Measurements from ENCODE around the gene KCNIP1.

The KCNIP1 gene

GRCh38 chr5:170508660-170509347 is 5.0 kb downstream of the KCNIP1 start:
- DNase-seq (ENCODE audit: low read depth, low spot score), result no peak

- no peak for DNase-seq (ENCODE audit: low read depth, low spot score)
Measured at GRCh38 chr5:170509348-170509660, 5.5 kb downstream of the KCNIP1 start.

- no peak for DNase-seq (ENCODE audit: low read depth, low spot score)
Measured at GRCh38 chr5:170510126-170510525, 6.3 kb downstream of the KCNIP1 start.

- no peak for DNase-seq (ENCODE audit: low read depth, low spot score)
Measured at GRCh38 chr5:170510559-170510958, 6.7 kb downstream of the KCNIP1 start.

GRCh38 chr5:170511551-170512258 is 7.9 kb downstream of the KCNIP1 start:
- DNase-seq (ENCODE audit: low read depth, low spot score), result no peak

GRCh38 chr5:170513856-170514525 is 10.2 kb downstream of the KCNIP1 start:
- DNase-seq (ENCODE audit: low read depth, low spot score), result no peak

- DNase-seq (ENCODE audit: low read depth, low spot score), result no peak
Measured at GRCh38 chr5:170517411-170517810, 13.6 kb downstream of the KCNIP1 start.

- DNase-seq (ENCODE audit: low read depth, low spot score), result no peak
Measured at GRCh38 chr5:170518277-170518676, 14.5 kb downstream of the KCNIP1 start.

GRCh38 chr5:170519549-170519948 is 15.7 kb downstream of the KCNIP1 start:
- DNase-seq (ENCODE audit: low read depth, low spot score), result no peak

GRCh38 chr5:170520372-170520771 is 16.6 kb downstream of the KCNIP1 start:
- no peak for DNase-seq (ENCODE audit: low read depth, low spot score)

GRCh38 chr5:170522211-170523141 is 18.7 kb downstream of the KCNIP1 start:
- DNase-seq (ENCODE audit: low read depth, low spot score), result no peak

- DNase-seq (ENCODE audit: low read depth, low spot score), result no peak
Measured at GRCh38 chr5:170523142-170523551, 19.3 kb downstream of the KCNIP1 start.

- no peak for DNase-seq (ENCODE audit: low read depth, low spot score)
Measured at GRCh38 chr5:170523830-170524229, 20.0 kb downstream of the KCNIP1 start.

- no peak for DNase-seq (ENCODE audit: low read depth, low spot score)
Measured at GRCh38 chr5:170524576-170524975, 20.8 kb downstream of the KCNIP1 start.

- DNase-seq (ENCODE audit: low read depth, low spot score), result no peak
Measured at GRCh38 chr5:170525470-170526211, 21.8 kb downstream of the KCNIP1 start.

GRCh38 chr5:170527991-170528390 is 24.2 kb downstream of the KCNIP1 start:
- DNase-seq (ENCODE audit: low read depth, low spot score), result no peak

- DNase-seq (ENCODE audit: low read depth, low spot score), result no peak
Measured at GRCh38 chr5:170528976-170529375, 25.2 kb downstream of the KCNIP1 start.

- DNase-seq (ENCODE audit: low read depth, low spot score), result no peak
Measured at GRCh38 chr5:170532935-170533334, 29.1 kb downstream of the KCNIP1 start.

- DNase-seq (ENCODE audit: low read depth, low spot score), result no peak
Measured at GRCh38 chr5:170533383-170533782, 29.6 kb downstream of the KCNIP1 start.

GRCh38 chr5:170534177-170534576 is 30.4 kb downstream of the KCNIP1 start:
- no peak for DNase-seq (ENCODE audit: low read depth, low spot score)

GRCh38 chr5:170534941-170535340 is 31.1 kb downstream of the KCNIP1 start:
- no peak for DNase-seq (ENCODE audit: low read depth, low spot score)
